GM19324 (cell line): ENCODE results near the gene CDK12.
"Not testable (repeated sequence)": the region's sequence is repeated elsewhere in the genome, so short reads cannot be mapped to it uniquely, and the experiment has no call there.

Source experiments
- ATAC-seq: cut with Tn5 transposase; IDR thresholded peaks from one replicate; pipeline ENCODE4 v1.9.1; 2021; ENCODE audit warnings: mild to moderate bottlenecking, moderate library complexity; ENCODE audit not compliant: unreplicated experiment, low FRiP score

CDK12 gene

DNA sequence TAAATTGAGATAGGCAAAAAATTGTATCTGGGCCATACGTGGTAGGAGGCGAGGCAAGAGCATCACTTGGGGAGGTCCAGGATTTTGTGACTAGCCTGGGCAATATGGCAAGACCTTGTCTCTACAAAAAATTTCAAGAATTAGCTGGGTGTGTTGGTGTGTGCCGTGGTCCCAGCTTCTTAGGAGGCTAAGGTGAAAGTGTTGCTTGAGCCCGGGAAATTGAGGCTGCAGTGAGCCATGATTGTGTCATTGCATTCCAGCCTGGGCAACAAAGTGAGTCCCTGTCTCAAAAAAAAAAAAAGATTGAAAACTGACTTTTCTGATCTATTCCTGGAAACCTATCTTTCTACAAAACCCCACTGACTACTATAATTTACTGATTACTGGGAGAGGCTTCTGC lies 26.7 kb downstream of the CDK12 start:
- ATAC-seq: no peak

GRCh38 chr17:39496921-39497320 lies 35.6 kb downstream of the CDK12 start:
- not testable (repeated sequence) for ATAC-seq

- no peak for ATAC-seq
Measured at GRCh38 chr17:39507511-39507910, 46.2 kb downstream of the CDK12 start.

GRCh38 chr17:39508987-39509386 lies 47.7 kb downstream of the CDK12 start:
- no peak for ATAC-seq

GRCh38 chr17:39513309-39513708 lies 52.0 kb downstream of the CDK12 start:
- ATAC-seq: no peak

- no peak for ATAC-seq
Measured at GRCh38 chr17:39513915-39514314, 52.6 kb downstream of the CDK12 start.

DNA sequence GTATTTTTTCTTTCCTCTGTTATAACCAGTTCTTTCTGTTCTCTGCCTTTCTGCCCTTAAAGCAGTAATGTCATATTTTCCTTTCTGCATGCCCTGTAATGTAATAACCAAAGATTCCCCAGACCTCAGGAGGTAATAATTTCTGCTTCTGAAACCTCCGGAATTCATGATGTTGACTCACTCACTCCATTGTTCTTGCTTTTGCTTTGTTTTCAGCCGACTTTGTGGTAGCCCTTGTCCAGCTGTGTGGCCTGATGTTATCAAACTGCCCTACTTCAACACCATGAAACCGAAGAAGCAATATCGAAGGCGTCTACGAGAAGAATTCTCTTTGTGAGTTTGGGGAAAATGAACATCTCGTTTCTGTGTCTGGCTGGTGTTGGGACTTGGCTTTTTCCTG lies 55.9 kb downstream of the CDK12 start:
- no peak for ATAC-seq

GRCh38 chr17:39525801-39526506 lies 64.7 kb downstream of the CDK12 start:
- ATAC-seq: no peak

DNA sequence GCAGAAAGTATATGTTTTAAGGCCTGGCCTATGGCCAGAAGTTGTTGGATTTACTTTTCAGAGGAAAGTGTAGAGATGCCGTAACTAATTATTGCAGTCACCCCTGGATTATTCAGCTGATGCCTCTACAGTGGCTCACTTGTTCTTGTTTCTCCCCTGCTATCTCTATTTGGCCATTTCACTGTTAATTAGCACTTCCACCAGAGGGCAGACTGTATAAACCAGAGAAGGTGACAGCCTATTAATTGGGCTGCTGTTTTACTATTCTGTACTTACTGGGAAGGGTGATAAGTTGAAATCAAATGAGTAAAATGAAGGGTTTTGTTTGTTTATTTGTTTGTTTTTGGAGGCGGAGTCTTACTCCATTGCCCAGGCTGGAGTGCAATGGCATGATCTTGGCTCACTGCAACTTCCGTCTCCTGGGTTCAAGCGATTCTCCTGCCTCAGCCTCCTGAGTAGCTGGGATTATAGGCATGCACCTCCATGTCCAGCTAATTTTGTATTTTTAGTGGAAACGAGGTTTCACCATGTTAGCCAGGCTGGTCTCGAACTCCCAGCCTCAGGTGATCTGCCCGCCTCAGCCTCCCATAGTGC lies 66.0 kb downstream of the CDK12 start:
- no peak for ATAC-seq

- no peak for ATAC-seq
Measured at GRCh38 chr17:39529455-39529854, 68.2 kb downstream of the CDK12 start.

GRCh38 chr17:39530513-39530912 lies 69.2 kb downstream of the CDK12 start:
- no peak for ATAC-seq

DNA sequence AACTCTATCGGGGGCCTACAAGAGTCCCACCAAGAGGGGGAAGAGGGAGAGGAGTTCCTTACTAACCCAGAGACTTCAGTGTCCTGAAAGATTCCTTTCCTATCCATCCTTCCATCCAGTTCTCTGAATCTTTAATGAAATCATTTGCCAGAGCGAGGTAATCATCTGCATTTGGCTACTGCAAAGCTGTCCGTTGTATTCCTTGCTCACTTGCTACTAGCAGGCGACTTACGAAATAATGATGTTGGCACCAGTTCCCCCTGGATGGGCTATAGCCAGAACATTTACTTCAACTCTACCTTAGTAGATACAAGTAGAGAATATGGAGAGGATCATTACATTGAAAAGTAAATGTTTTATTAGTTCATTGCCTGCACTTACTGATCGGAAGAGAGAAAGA lies 70.0 kb downstream of the CDK12 start:
- no peak for ATAC-seq

GRCh38 chr17:39533891-39534290 lies 72.6 kb downstream of the CDK12 start:
- ATAC-seq: no peak

DNA sequence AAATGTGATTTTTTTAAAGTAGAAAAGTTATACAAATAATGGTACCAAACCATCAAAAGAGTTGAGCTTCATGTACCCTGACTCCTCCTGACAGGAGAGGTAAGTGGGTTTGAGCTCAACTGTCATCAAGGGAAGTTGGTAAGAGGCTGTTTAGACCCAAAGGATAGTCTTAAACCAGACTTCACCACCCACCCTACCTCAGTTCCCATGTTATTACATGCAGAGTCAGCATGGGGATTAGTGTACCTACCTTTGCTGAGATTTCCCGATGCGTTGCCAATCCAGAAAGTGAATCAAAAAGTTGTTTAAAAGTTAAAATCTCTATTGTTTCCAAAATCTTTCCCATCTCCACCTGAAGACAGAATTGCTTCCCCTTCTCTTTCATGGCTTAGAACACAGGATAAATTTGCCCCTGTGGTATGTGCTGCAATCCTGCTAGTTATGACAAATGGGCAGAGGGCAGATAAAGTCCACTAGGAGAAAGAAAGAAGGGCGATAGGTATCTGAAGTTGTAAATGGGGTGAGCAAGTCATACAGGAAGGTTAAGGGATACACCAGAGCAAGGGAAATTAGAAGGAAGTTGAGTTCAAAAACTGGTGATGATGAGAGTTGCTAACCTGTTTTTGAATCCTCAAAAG lies 73.6 kb downstream of the CDK12 start:
- no peak for ATAC-seq

DNA sequence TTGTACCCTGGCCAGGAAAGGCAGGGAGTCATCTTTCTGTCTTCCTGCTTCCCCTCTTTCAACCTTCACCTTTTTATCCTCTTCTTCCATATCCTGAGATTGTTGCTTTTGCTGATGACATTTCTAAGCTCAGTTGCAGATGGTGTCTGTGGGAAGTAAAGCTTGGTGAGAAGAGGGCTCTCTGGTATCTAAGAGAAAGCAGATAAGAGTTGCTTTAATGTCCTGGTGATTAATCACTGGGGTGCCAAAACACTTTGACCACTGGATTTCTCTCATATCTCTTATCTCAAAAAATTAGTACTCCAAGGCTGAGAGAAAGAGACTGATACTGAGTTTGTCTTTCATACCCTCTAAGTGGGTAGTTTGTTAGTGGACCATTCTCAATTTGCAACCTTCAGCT lies 75.2 kb downstream of the CDK12 start:
- no peak for ATAC-seq

GRCh38 chr17:39537364-39537763 lies 76.1 kb downstream of the CDK12 start:
- not testable (repeated sequence) for ATAC-seq

GRCh38 chr17:39538866-39539265 lies 77.6 kb downstream of the CDK12 start:
- ATAC-seq: no peak

DNA sequence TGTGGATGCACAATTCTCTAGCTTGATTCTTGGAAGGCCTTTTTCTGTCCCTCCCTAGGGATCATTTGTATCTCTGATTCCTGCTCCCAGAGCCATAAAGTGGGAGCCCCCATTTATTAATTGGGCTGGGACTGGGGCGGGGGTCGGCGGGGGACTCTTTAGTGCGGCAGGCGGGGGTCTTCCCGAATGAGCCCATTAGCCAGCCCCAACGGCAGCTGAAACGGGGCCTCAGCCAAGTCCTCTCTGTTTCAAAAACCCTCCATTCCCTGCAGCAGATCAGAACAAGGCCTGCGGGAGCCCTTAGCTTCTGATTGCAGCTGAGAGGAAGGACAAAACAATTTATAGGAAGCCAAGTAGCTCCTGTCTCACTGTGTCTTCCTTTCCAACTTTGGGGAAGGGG lies 79.3 kb downstream of the CDK12 start:
- no peak for ATAC-seq

GRCh38 chr17:39541652-39542051 lies 80.4 kb downstream of the CDK12 start:
- ATAC-seq: no peak

- ATAC-seq: no peak
Measured at GRCh38 chr17:39543176-39543575, 81.9 kb downstream of the CDK12 start.

DNA sequence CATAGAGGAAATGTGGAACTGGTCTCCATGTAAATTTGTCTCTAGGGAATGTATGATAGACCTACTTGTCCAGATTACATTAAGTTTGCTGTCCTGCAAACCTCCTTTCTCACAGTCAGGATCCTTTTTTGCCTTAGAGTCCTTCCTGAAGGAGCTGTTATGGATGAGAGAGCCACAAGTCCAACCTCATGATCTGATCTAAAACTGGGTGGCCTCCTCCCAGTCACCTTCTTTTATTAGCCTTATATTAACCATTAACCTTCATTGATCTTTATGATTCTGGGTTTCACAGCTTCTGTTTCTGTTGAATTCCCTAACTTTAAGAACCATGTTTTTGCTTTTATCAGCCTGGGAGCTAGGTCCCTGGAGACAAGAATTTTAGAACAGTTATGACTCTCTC lies 82.4 kb downstream of the CDK12 start:
- no peak for ATAC-seq

DNA sequence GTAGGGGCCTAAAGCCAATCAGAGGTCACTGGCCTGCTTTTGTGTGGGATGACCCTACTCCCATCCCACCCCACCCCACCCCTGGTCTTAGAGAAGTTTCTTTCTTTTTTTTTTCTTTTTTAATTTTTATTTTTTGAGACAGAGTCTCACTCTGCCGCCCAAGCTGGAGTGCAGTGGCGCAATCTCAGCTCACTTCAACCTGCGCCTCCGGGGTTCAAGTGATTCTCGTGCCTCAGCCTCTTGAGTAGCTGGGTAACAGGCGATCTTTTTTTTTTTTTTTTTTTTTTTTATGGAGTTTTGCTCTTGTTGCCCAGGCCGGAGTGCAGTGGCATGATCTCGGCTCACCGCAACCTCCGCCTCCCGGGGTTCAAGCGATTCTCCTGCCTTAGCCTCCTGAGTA lies 83.1 kb downstream of the CDK12 start:
- ATAC-seq: not testable (repeated sequence)
